ENCODE results near the gene EMSY. TPM values are rescaled to one million over a fixed set of nuclear protein-coding genes. Genes with fewer than 3 reads are reported as not detected.

Gene EMSY
- total RNA-seq, 1 donor from 2014 or later, result 31.1 TPM

DNA sequence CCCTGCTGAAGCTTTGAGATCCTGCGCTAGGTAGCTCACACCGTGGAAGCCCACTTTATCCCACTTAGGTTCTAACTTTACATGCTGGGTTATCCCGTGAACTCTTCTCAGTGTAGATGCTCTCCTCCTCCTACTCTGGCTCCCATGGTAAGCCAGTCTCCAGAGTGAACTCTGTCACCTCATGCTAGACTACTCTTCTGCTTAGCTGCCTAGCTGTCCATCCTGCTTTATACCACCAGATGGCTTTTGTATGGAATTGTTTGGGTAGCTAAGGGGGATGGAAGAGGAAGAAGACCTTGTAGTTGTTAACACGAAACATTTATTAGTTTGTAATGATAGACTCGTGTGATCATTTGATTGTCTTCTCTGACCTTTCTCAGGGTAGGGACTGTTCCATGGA lies 46.8 kb downstream of the EMSY start:
- peaks cover 39% of the 10 kb centered on the region for H3K36me3 Mint-ChIP-seq (ENCODE audit: low read depth)
- no peak overlapping the region for H3K27ac Mint-ChIP-seq
- CTCF ChIA-PET, result no interaction called here

DNA sequence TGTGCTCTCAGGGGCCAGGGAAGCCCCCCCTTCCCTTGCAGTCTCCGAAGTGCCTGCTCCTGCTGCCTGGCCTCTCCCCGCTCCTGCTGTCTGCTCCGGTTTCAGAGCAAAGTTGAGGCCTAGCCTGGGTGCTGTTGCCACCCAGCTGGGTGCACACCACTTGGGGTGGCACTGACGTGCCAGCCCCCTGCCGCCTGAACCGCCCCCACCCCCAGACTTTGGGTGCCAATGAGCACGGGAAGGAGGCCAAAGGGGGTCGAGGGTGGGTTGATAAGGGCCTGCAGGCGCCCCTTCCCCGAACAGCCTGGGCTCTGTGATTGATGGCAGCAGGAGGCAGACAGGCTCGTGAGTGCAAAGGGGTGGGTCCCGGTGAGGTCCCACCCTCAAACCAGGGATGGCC lies 48.2 kb downstream of the EMSY start:
- no peak overlapping the region for H3K27ac Mint-ChIP-seq
- intact Hi-C loops (cut with micrococcal nuclease), result no loop called here
- H3K27me3 Mint-ChIP-seq, result no peaks in the 10 kb centered on the region
- H3K4me1 Mint-ChIP-seq, result peaks cover 11% of the 10 kb centered on the region
- no peak overlapping the region for H3K4me3 Mint-ChIP-seq
- CTCF ChIA-PET, result no interaction called here
- no peak for DNase-seq
- no peak for ATAC-seq (ENCODE audit: low read depth)
- peaks cover 48% of the 10 kb centered on the region for H3K36me3 Mint-ChIP-seq (ENCODE audit: low read depth)
- TF ChIP-seq, protein P1, sequence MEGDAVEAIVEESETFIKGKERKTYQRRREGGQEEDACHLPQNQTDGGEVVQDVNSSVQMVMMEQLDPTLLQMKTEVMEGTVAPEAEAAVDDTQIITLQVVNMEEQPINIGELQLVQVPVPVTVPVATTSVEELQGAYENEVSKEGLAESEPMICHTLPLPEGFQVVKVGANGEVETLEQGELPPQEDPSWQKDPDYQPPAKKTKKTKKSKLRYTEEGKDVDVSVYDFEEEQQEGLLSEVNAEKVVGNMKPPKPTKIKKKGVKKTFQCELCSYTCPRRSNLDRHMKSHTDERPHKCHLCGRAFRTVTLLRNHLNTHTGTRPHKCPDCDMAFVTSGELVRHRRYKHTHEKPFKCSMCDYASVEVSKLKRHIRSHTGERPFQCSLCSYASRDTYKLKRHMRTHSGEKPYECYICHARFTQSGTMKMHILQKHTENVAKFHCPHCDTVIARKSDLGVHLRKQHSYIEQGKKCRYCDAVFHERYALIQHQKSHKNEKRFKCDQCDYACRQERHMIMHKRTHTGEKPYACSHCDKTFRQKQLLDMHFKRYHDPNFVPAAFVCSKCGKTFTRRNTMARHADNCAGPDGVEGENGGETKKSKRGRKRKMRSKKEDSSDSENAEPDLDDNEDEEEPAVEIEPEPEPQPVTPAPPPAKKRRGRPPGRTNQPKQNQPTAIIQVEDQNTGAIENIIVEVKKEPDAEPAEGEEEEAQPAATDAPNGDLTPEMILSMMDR (IDR thresholded peaks at IDR 0.05), result no peak
- POLR2A ChIA-PET, result no interaction called here
- H3K9me3 Mint-ChIP-seq, result no peaks in the 10 kb centered on the region

More for the DNA sequence above, 46.8 kb downstream of the EMSY start:
- Mint-ChIP-seq H3K27me3 (no peaks in the 10 kb centered on the region), H3K4me1 (peaks cover 13% of the 10 kb centered on the region), H3K4me3 (no peak overlapping the region), H3K9me3 (peaks cover 3% of the 10 kb centered on the region)
- ATAC-seq (ENCODE audit: low read depth) (no peak), DNase-seq (no peak)
- intact Hi-C loops (cut with micrococcal nuclease), result no loop called here
- POLR2A ChIA-PET, result interaction anchor here (0.6 kb wide), 1 partner anchor 11 kb away, joined by 5 read pairs; no protein-coding TSS in a partner anchor
- TF ChIP-seq, protein P1 (IDR thresholded peaks at IDR 0.05), result no peak

DNA sequence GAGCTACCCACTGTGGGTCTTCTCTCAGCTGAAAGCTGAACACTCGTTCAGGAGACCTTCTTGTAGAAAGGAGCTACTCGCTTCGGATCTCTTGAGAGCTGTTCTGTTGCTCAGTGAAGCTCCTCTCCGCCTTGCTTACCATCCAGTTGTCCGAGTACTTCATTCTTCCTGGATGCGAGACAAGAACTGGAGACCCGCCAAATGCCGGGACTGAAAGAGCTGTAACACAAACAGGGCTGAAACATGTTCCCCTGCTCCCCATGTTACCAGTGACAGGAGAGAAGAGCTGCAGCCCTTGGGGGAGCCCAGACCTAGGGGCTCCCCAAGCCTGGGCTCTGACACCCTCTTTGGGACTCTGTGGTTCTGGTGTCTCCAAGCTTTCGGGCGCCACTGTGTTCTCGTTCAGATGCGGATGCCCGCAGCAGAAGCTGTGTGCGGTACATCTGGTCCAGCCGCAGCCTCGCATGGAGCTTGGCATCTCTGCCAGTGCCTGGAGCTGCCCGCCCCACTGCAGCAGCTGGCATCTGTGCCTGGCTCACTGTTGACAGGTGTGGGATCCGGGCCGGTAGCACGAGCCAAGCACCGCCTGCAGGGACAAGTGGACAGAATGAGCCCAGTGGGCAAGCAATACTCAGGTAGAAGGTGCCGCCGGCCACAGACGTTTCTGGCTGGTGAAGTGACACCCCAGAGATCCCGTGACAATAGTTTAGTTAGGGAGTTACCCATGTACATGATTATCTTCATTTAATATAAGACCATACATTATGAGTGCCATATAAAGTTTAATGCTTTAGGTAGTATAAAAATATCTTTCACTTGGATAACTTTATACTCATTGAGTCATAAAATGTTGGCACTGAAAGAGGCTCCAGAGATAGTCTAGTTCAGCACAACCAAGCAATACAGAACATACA lies 49.1 kb downstream of the EMSY start:
- intact Hi-C loops (cut with micrococcal nuclease), result no loop called here
- CTCF ChIA-PET, result no interaction called here
- POLR2A ChIA-PET, result no interaction called here
- no peak overlapping the region for H3K4me3 Mint-ChIP-seq
- DNase-seq, result no peak
- peaks cover 6% of the 10 kb centered on the region for H3K4me1 Mint-ChIP-seq
- H3K27me3 Mint-ChIP-seq, result no peaks in the 10 kb centered on the region
- H3K9me3 Mint-ChIP-seq, result no peaks in the 10 kb centered on the region
- no peak for ATAC-seq (ENCODE audit: low read depth)
- H3K36me3 Mint-ChIP-seq (ENCODE audit: low read depth), result peaks cover 53% of the 10 kb centered on the region
- TF ChIP-seq, protein P1 (IDR thresholded peaks at IDR 0.05), result no peak
- no peak overlapping the region for H3K27ac Mint-ChIP-seq

DNA sequence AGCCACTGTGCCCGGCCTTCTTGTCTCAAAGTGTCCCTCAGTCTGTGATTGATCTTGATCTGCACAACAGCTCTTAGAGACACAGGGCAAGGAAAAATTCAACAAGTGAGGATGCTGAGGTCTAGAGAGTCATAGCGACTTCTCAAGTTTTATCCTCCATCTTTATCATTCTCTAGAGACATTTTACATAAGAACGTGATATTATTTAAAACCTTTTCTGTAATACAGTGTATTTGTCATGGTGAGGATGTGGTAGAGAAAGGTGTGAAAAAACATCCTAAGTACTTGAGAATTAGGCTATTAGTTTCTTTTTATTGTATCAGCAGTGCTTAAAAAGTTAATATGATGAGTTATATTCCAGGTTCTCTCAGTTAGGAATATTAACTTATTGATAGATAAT lies 50.2 kb downstream of the EMSY start:
- DNase-seq, result no peak
- Mint-ChIP-seq H3K4me3 (no peak overlapping the region), H3K27me3 (no peaks in the 10 kb centered on the region), H3K9me3 (no peaks in the 10 kb centered on the region), H3K36me3 (ENCODE audit: low read depth) (peaks cover 57% of the 10 kb centered on the region), H3K27ac (no peak overlapping the region), H3K4me1 (no peaks in the 10 kb centered on the region)
- intact Hi-C loops (cut with micrococcal nuclease), result no loop called here
- ChIA-PET POLR2A (no interaction called here), CTCF (no interaction called here)
- no peak for ATAC-seq (ENCODE audit: low read depth)
- TF ChIP-seq, protein P1 (IDR thresholded peaks at IDR 0.05), result no peak

DNA sequence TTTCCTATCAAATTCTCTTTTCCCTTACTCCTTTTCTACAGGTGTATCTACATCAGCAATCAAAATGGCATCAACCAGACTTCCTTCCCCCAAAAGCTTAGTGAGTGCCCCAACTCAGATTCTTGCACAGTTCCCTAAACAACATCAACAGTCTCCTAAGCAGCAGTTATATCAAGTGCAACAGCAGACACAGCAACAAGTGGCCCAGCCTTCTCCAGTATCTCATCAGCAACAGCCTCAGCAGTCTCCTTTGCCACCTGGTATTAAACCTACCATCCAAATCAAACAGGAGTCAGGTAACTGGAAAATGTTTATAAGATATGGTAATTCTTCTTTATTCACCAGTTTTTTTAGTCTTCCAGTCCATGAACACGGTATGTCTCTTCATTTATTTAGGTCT lies 51.4 kb downstream of the EMSY start:
- DNase-seq, result no peak
- Mint-ChIP-seq H3K4me3 (no peak overlapping the region), H3K27ac (peak overlapping the region; percentile 12), H3K4me1 (no peaks in the 10 kb centered on the region), H3K27me3 (no peaks in the 10 kb centered on the region), H3K36me3 (ENCODE audit: low read depth) (peaks cover 65% of the 10 kb centered on the region), H3K9me3 (peaks cover 3% of the 10 kb centered on the region)
- no peak for ATAC-seq (ENCODE audit: low read depth)
- CTCF ChIA-PET, result no interaction called here
- intact Hi-C loops (cut with micrococcal nuclease), result no loop called here
- POLR2A ChIA-PET, result no interaction called here
- TF ChIP-seq, protein P1 (IDR thresholded peaks at IDR 0.05), result no peak
